NCI-H524 (cell line): ENCODE data around the gene LRRC26.

Experiments
- DNase-seq, 2 experiments: peaks; one replicate each; lab custom pipeline; 2025; lab: John Stamatoyannopoulos, UW

The LRRC26 gene

DNA sequence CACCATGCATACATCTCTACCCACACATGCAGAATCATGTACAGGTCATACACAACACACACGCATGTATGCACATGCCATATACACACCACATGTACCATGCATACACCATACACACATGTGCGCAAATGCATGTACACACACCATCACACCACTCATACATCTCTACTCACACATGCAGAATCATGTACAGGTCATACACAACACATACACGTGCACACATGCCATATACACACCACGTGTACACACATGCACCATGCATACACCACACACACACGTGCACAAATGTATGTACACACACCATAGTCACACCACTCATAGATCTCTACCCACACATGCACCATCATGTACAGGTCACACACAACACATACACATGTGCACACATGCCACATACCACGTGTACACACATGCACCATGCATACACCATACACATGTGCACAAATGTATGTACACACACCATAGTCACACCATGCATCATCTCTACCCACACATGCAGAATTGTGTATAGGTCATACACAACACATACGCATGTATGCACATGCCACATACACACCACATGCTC lies 16.9 kb downstream of the LRRC26 start:
- no peak for DNase-seq

DNA sequence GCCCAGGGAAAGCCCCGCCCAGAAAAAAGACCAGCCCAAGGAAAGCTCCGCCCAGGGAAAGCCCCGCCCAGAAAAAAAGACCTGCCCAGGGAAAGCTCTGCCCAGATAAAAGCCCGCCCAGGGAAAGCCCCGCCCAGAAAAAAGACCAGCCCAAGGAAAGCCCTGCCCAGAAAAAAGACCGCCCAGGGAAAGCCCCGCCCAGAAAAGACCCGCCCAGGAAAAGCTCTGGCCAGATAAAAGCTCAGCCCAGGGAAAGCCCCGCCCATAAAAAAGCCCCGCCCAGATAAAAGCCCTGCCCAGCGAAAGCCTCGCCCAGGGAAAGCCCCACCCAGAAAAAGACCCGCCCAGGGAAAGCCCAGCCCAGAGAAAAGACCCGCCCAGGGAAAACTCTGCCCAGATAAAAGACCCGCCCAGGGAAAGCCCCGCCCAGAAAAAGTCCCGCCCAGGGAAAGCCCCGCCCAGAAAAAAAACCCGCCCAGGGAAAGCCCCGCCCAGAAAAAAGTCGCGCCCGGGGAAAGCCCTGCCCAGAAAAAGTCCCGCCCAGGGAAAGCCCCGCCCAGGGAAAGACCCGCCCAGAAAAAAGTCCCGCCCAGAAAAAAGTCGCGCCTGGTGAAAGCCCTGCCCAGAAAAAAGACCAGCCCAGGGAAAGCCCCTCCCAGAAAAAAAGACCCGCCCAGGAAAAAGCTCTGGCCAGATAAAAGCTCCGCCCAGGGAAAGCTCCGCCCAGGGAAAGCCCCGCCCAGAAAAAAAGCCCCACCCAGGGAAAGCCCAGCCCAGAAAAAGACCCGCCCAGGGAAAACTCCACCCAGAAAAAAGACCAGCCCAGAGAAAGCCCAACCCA lies 19.0 kb downstream of the LRRC26 start:
- DNase-seq: no peak

DNA sequence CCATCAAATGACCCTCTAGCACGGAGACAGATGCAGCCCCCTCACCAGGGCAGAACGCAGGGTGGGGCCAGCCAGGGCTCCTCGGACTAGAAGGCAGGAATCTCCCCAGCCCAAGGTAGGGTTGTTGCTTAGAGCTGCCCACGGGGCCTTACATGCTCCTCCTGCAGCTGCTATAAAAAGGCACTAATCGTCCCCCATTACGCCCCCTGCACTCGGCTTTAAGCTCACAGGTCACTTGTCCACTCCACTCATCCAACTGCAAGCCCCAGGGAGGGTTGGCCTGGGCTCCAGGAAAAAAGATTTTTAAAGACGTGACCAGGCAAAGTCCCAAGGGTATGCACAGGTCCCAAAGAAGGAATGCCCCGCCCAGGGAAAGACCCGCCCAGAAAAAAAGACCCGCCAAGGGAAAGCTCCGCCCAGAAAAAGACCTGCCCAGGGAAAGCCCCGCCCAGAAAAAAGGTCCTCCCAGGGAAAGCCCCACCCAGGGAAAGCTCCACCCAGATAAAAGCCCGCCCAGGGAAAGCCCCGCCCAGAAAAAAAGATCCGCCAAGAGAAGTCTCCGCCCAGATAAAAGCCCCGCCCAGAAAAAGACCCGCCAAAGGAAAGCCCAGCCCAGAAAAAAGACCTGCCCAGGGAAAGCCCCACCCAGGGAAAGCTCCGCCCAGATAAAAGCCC lies 19.8 kb downstream of the LRRC26 start:
- DNase-seq: no peak

DNA sequence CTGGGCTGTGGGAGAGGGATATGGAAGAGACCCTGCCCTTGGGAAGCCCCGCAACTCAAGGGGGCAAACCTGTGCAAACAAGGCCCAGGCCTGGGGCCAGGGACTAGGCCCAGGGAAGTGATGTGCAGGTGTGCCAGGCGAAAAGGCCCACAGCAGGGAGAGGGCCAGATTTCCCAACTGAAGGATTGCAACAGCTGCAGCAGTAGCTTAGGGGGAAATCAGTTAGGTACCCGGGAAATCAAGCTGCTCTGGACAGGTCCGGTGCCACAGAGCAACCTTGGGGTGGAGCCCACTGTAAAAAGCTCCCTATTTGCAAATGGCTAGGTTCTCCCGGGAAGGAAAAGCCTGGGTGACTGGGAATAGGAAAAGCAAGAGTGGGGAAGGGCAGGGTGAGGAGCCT lies 20.5 kb downstream of the LRRC26 start:
- peak in 1 of 2 experiments; percentile 27 for DNase-seq

DNA sequence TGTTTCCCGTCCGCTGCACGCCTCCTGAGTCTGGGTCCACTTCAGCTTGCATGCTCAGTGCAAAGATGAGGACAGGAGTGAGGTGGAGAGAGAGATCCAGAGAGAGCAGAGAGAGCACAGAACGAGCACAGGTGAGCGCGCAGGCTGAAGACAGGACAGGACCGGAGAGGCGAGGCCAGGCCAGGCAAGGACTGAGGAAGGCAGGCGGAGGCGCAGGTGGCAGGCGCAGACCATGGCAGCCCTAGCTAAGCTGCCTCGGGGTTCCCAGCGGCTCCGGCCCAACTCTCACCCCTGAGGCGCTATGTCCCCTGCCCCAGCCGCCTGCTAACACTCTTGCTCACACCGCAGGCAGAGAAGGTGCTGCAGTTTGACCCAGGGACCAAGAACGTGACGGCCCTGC lies 21.2 kb downstream of the LRRC26 start:
- no peak for DNase-seq

DNA sequence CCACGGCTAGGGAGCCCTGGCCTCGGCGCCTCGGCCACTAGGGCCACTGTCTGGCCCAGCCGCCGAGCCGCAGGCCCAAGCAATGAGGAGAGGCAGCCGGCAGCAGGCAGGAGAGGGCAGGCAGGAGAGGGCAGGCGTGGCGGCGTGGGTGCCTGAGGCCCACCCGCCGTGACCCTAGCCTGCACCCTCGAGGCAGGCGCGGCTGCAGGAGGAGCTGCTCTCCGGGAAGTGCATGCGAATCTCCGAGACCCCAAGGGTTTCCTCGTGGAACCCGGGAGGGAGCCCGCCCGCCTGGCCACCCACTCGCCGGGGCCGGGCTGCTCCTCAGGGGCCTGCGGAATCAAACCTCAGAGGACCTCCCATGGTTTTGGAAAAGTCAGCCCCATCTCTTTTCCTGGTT lies 21.6 kb downstream of the LRRC26 start:
- no peak for DNase-seq

DNA sequence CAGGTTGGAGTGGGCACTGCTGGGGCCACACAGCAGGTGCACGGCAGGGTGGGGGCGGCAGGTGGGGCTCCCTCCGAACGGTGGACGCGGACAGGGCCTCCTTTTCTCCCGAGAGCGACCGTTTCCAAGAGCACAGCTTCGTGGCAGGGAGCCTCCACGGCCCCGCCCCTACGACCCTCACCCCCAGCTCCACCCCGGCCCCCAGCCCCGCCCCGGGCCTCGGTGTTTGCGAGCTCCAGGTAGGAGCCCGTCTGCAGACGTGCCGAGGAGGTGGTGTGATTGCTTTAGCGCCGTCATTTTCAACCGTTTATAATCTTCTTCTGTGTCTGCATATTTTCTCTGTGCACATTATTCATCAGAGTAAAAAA lies 22.1 kb downstream of the LRRC26 start:
- no peak for DNase-seq

DNA sequence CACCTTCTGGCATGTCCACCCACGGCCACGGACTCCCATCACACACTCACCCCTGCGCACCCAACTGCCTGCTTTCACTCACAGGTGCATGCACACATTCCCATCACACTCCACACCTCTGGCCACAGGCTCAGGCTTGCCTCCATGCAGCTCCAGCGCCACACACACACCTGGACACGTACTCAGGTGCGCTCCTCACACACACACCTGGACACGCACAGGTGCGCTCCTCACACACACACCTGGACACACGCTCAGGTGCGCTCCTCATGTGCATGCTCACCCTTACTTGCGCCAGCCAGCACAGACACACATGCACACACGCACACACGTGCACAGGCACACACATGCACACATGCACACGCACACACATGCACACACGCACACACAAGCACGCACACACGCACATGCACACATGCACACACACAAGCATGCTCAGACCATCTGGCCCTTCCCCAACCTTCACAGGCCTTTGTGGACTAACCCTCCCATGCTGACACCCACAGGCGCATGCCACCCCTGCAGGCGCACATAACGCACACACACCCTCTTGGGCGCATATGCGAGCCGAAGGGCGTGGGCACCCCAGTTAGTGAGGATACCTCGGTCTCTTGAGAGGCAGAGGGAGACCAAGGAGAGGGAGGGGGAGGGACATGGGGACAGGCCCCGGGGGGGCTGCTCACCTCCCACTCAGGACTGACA lies 22.6 kb downstream of the LRRC26 start:
- DNase-seq: no peak

DNA sequence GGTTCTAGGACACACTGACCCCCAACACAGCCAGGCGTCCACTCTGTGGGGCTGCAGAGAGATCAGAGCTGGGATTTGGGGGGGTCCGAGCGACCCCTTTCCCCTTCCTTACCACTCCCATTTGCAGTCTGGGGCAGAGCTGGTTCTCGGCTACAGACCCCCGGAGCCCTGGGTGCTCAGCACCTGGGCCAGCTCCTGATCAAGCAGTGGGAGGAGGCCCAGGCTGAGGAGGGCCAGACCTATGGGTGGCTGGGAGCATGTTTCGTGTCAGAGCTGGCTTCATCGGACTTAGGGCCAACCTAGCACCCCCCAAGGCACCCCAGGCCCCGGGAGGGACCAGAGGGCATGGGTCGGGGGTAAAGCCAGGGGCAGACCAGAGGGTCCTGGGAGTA lies 23.3 kb downstream of the LRRC26 start:
- DNase-seq: no peak

DNA sequence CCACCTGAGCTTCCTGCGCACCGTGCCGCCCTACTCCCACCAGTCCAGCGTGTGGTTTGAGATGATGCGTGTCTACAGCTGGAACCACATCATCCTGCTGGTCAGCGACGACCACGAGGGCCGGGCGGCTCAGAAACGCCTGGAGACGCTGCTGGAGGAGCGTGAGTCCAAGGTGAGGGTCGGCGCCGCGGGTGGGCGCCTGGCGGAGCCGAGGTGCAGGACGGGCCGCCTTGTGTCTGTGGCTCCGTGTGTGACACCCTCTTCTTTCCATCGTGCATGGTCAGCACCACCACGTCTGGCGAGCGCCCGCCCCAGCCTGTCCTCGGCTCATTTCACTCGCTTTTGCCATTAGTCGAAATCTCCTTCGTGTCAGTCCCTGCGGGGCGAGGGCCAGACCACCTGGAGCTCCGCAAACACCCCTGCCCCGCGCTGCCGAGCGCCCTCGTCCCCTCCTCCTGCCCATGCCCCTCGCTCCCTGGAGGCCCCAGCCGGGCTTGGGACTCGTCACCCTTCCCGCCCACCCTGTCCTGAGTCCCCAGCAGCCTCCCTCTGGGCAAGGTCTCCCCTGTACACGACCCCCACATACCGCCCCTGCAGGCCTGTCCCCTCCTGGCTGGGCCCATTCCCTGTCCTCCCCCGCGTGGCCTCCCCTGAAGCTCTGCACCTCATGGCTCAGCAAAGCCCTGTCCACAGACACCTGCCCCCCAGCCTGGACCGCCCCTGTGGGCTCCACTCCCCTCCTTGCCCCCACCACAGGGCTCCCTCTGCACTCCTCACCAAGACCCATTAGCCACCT lies 23.9 kb downstream of the LRRC26 start:
- no peak for DNase-seq

DNA sequence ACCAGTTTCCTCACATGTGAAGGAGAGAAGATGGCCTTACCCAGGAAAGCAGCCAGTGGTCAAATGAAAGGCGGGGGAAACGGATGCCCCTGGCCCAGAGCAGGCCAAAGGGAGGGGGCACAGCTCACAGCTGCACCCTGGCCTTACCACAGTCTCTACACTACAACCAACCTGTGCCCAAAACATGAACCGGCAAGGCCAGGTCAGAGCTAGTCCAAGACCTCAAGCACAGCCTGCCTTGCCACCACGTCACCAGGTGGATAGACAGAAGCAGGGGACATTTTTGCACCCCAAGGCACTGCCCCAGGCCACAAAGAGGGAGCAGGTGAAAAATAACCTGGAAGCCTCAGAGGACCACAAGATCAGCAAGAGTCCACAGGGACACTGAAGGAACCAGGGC lies 26.4 kb downstream of the LRRC26 start:
- DNase-seq: no peak

DNA sequence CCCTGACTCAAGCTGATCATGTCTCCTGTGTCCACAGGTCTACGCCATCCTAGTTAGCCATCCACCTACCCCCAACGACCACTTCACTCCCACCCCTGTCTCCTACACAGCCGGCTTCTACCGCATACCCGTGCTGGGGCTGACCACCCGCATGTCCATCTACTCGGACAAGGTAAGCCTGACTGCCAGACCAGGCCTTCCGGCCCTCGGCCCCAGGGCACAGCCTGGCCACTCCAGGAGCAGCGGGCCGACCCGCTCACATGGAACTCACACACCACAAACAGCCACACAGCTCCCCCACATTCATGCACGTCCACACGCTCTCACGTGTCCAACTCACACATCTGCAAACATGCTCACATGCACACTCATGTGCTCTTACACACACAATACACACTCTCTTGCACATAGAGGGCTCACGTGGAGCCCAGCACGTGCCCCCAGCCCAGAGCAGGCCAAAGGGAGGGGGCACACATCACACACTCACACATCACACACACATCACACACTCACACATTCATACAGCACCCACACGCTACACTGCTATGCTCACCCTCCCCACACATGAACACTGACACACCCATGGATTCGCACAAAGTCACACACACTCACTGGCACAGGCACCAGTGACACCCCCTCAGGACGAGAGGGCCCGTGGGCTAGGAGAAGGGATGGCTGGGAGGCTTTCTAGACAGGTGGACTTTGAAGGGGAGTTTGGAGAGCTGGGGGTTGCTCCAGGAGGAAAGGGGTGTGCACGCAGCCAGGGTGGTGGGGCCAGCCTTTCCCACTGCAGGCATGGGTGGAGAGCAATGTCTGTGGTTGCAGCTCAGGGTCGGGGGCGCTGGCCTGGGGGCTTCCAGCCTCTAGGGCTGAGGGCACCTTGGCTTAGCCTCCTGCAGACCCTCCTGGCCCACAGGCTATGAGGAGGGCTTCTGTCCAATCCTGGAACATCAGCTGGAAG lies 27.6 kb downstream of the LRRC26 start:
- no peak for DNase-seq

DNA sequence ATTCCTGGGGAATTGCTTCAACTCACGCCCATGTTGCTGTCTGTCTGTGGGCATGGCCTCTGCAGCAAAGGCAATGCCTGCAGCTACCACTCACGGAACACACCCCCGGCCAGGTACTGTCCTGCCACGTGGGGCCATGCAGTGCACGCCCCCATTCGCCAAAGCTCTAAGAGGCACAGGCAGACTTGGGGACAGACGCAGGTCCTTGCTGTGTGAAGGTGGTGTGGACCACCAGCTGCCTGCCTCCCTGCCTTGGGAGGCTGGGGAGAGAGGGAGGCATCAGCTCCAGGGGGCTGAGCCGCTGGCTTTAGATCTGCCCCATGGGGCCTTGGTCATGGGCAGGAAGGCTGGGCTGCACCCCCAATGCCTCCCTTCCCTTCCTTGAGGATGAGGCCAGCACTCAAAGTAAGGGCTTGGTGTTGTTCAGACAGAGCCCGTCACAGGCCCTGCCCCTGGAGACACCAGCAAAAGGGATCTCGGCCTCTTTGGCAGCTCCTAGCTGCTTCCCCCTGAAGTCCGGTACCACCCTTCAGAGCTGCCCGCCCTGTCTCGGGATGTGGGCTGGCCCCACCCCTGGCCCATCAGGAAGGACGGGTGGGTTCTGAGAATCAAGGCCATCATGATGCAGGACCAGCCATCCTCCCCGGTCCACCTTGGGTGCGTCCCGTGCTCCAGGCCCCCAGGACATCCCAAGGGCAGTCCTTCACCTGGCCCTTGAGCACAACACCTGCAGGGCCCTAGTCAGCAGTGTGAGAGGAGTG lies 28.6 kb downstream of the LRRC26 start:
- DNase-seq: no peak

DNA sequence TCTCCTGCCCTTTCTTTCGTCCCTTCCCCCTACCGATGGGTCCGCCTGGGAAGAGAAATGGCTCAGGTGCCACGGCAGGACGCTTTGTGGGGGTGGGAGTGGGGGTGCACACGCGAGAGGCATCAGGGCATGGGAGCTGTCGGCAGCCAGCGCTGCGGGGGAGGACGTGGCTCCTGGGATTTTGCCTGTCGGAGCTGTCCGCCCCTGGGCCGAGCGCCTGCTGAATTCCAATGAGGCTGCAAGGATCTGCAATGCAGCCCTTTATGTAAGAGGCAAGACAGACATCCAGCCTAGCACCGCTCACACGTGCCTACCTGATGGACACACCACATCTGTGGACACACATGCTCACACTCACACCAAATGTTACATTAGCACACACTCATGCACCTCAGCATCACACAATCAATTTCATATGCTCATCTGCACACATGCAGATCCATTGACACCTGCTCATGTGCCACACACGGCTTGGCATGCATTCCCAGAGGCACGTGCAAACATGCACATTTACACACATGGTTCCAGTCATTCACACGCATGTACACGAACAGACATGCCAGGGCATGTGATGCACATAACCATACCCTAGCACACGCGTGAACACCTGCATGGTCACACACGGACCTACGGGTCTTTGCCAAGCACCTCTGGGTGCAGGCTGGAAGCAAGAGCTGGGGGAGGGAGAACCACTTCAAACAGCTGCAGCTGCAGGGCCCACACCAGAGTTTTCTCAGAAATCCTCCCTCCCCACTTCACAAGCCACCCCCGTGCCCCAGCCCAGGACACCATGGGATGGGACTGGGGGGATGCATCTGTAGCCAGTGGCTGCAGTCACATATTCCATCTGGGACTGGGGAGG lies 29.5 kb downstream of the LRRC26 start:
- no peak for DNase-seq

DNA sequence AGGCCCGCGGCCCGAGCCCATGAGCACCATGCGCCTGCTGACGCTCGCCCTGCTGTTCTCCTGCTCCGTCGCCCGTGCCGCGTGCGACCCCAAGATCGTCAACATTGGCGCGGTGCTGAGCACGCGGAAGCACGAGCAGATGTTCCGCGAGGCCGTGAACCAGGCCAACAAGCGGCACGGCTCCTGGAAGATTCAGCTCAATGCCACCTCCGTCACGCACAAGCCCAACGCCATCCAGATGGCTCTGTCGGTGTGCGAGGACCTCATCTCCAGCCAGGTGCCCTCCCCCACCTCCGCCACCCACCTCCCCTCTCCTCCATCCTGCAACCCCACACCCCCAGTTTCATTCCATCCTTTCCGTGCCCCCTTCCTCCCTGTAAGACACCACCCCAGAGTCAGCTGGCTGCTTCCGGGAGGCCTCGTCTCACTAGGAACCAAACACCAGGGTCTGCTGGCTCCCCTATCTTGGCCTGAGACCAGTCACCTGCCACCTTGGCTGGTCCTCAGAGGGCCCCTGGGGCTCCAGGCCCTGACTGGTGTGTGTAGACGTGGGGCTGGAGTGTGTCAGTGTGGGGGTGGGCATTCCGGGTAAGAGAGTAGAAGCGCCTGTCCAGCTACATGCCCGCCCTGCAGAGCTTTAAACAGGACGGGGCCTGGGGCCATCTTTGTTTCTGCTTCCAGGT lies 30.2 kb downstream of the LRRC26 start:
- no peak for DNase-seq

DNA sequence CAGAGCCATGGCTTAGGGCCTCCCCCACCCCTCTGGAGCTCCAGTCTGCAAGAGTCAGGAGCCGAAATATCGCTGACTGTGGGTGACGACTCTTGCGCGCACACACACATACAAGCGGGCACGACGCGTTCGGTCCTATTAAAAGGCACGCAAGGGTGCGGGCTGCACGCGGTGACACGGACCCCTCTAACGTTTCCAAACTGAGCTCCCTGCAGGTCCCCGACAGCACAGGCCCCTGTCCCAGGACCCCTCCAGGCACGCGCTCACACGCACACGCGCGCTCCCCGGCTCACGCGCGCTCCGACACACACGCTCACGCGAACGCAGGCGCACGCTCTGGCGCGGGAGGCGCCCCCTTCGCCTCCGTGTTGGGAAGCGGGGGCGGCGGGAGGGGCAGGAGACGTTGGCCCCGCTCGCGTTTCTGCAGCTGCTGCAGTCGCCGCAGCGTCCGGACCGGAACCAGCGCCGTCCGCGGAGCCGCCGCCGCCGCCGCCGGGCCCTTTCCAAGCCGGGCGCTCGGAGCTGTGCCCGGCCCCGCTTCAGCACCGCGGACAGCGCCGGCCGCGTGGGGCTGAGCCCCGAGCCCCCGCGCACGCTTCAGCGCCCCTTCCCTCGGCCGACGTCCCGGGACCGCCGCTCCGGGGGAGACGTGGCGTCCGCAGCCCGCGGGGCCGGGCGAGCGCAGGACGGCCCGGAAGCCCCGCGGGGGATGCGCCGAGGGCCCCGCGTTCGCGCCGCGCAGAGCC lies 31.0 kb downstream of the LRRC26 start, which contains the start of gene GRIN1:
Gene GRIN1 (plus strand): TSS at position 433 of the 746 bp plus-strand sequence. CDS start 333 bp downstream, outside the sequence.
- DNase-seq: peak in 1 of 2 experiments; percentile 59

DNA sequence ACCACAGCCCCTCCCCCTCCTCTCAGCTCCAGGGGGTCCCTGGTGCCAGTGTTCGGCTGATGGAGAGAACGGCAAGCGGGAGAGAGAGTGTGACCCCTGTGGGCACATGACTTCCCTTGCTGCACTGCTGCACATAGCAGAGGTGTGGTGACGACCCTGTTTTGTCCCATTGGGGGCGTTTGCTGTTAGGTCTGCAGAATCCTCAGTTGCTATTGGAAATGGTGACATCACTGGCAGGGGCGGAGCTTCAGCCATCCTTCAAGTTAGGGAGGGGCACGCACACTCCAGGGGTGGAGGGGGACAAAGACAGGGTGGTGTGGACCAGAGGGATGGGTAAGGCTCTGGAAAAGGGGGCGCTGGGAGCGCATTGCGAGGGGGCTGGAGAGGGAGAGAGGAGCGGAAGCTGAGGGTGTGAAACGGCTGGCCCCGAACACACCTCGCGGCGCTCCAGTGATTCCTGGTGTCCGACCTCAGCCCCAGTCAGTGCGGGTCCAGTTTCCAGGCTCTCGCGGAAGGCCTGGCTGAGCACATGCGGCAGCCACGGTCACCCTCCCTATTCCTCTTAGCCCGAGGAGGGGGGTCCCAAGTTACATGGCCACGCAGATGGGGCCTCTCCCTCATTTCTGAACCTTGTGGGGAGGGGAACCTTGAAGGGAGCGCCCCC lies 31.7 kb downstream of the LRRC26 start:
- DNase-seq: peak; percentile 93 to 95
